ENCODE measurements around the gene ST6GALNAC2. TPM values are rescaled to one million over a fixed set of nuclear protein-coding genes. Genes with fewer than 3 reads are reported as not detected.

The ST6GALNAC2 gene
- total RNA-seq = 10 to 100 TPM in 2 of 5 donors, 1 to 10 TPM in 3; 1.2 to 17.8 (median 3.6) TPM
- 10 to 100 TPM in 1 of 3 donors, 1 to 10 TPM in 2; 3.9 to 17.1 (median 5.5) TPM for polyA plus RNA-seq
- long read RNA-seq, donor 1 = 0 reads
- long read RNA-seq, donor 2 = 0 reads
- long read RNA-seq, donor 3, partial matches to known transcripts = 0 of 2 reads
- long read RNA-seq, donor 3, other reads (novel, unspliced or antisense) = 0 of 2 reads
- long read RNA-seq, donor 4 = 0 reads
- long read RNA-seq, donor 5 = 0 reads
- long read RNA-seq, donor 6, transcript ST6GALNAC2-201 (9 exons, 2,170 nt) = major isoform, 7 of 7 reads
- long read RNA-seq, donor 6, partial matches to known transcripts = 0 of 7 reads
- long read RNA-seq, donor 6, other reads (novel, unspliced or antisense) = 0 of 7 reads
- long read RNA-seq, donor 7, partial matches to known transcripts = 0 of 2 reads
- long read RNA-seq, donor 7, other reads (novel, unspliced or antisense) = 0 of 2 reads
- long read RNA-seq, donor 8, transcript ST6GALNAC2-201 (9 exons, 2,170 nt) = major isoform, 5 of 24 reads
- long read RNA-seq, donor 8, partial matches to known transcripts = 19 of 24 reads
- long read RNA-seq, donor 8, other reads (novel, unspliced or antisense) = 0 of 24 reads
- long read RNA-seq, donor 9 = 0 reads
- long read RNA-seq, donor 10 = 0 reads

DNA sequence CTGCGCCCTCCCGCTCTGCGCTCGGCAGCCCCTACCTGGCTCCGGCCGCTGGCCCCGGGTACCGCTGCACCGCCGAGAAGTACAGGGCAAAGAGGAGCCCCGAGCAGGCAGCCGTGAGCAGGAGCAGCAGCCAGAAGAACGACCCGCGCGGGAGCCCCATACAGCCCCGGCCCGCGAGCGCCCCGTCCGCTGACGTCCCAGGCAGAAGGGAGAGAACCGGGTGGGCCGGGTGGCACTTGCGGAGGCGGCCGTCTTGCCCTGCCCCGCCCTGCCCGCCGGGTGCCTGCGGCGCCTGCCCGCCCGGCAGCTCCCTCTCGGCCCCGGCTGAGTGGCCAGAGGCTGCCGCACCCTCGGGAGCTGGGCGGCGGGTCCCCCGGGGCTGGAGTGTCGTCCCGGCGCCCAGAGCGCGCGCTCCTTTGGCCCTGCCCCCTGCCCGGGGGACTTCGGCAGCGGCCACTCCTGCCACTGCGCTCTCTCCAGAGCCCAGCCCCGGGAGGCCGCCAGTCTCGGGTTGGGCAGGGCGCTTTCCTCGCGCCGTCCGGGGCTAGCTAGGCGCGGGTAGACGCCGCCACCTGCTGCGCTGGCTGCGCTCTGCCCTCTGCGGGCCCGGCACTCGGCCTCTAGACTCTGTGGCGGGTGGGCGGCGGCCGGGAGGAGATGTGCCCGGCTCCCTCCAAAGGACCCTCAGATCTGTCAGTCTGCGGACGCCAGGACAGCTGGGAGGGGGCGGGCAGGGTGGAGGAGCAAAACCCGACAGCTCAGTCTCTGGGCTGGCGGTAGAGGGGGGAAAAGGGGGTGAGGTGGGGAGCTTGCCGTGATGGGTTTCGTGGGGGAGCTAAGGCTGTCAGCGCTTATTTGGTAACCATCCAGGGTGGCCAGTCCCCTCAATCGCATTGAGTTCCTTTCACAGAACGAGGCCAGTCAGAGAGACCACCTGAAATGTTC, at the start of gene ST6GALNAC2:
Gene ST6GALNAC2 (minus strand): TSS at position 212 of the 945 bp plus-strand sequence. CDS start 52 bp downstream, at position 160.
- peaks cover 0 to 55% (median 22%) of the 10 kb centered on the region in 3 donors for H3K27me3 ChIP-seq

DNA sequence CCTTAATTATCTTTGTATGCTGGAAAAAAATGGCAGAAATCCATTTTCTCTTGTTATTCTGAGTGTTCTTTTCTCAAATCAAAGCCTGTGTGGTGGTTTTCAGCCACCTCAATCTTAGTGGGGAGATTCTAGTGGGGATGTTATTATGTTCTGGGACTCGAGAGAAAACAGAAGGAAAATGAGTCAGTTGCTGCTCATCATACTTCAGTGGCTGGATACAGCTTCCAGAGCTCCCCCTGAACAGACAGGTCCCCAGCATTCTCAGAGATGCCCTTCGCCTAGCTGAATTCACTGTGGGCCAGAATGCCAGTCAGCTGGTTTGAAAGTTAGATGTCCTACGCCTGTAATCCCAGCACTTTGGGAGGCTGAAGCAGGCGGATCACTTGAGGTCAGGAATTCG, 49.4 kb upstream of the ST6GALNAC2 start:
- WGBS, 5 donors = 76 to 88% (median 87%) methylated on average over 5 of the region's 5 CpGs
- no peak for DNase-seq
- no peaks in the 10 kb centered on the region for H3K9me3 ChIP-seq
- peaks cover 0 to 12% (median 5%) of the 10 kb centered on the region in 4 donors for H3K36me3 ChIP-seq
- intact Hi-C loops (cut with DNase I; ENCODE audit: low total_unique reads) = no loop called here
- H3K27me3 ChIP-seq = peaks cover 0 to 12% (median 0%) of the 10 kb centered on the region in 3 donors
- TF ChIP-seq POLR2A (IDR thresholded peaks at IDR 0.05) (no peak), EP300 (IDR thresholded peaks at IDR 0.05) (no peak)
- TF ChIP-seq, protein P1, sequence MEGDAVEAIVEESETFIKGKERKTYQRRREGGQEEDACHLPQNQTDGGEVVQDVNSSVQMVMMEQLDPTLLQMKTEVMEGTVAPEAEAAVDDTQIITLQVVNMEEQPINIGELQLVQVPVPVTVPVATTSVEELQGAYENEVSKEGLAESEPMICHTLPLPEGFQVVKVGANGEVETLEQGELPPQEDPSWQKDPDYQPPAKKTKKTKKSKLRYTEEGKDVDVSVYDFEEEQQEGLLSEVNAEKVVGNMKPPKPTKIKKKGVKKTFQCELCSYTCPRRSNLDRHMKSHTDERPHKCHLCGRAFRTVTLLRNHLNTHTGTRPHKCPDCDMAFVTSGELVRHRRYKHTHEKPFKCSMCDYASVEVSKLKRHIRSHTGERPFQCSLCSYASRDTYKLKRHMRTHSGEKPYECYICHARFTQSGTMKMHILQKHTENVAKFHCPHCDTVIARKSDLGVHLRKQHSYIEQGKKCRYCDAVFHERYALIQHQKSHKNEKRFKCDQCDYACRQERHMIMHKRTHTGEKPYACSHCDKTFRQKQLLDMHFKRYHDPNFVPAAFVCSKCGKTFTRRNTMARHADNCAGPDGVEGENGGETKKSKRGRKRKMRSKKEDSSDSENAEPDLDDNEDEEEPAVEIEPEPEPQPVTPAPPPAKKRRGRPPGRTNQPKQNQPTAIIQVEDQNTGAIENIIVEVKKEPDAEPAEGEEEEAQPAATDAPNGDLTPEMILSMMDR (IDR thresholded peaks at IDR 0.05) = no peak
- no peak overlapping the region for H3K4me3 ChIP-seq
- no peak overlapping the region for H3K27ac ChIP-seq
- peaks cover 6 to 37% (median 22%) of the 10 kb centered on the region in 4 donors for H3K4me1 ChIP-seq

More for the DNA sequence above, at the start of gene ST6GALNAC2:
- H3K4me1 ChIP-seq = peaks cover 13 to 32% (median 28%) of the 10 kb centered on the region in 4 donors
- TF ChIP-seq, protein P1 (IDR thresholded peaks at IDR 0.05) = peak in 4 of 7 experiments; percentile 20 to 58 (median 54)
- TF ChIP-seq POLR2AphosphoS5 (IDR thresholded peaks at IDR 0.05) (peak; percentile 4 to 60 (median 29)), EP300 (IDR thresholded peaks at IDR 0.05) (no peak), POLR2A (IDR thresholded peaks at IDR 0.05) (no peak)
- peak within 1 kb of the TSS; percentile 74 to 84 (median 78) for H3K27ac ChIP-seq
- intact Hi-C loops (cut with DNase I; ENCODE audit: low total_unique reads) = no loop called here
- peak within 1 kb of the TSS; percentile 50 to 82 (median 68) for H3K4me3 ChIP-seq
- H3K9me3 ChIP-seq = no peaks in the 10 kb centered on the region
- 0 to 5% (median 0%) methylated on average over 7 to 84 of the region's 84 CpGs for WGBS, 5 donors
- H3K36me3 ChIP-seq = no peaks in the 10 kb centered on the region
- peak; percentile 84 to 93 for DNase-seq

DNA sequence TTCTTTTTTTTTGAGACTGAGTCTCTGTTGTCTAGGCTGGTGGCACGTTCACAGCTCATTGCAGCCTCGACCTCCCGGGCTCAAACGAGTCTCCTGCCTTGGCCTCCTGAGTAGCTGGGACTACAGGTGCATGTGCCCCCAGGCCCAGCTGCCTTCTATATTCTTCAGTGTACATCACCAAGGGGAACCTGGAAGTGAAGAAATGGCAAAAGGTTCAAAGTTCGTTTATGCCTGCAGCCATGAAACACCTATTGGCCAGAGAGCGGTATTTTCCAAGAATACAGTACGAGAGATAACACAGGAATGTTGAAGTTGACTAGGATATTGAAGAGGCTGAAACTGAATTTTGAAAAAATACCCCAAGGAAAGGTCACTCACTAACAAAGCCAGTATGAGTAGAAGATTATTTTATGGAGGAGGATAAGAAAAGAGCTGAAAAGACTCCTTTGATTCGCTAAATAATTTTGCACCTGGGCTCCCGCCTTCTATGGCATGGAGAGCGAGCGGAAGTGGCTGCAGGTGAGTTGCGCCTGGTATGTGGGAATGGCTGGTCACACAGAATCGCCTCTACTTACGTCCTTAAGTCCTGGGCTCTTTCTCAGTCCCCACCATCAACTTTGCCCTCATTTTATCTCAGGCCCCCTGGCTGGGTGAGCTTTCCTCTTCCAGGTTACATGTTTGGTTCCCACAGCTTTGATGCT, 48.1 kb upstream of the ST6GALNAC2 start:
- Histone ChIP-seq H3K27ac (peak overlapping the region in 4 of 5 donors; percentile 1 to 70 (median 16)), H3K9me3 (no peaks in the 10 kb centered on the region), H3K27me3 (peaks cover 0 to 12% (median 0%) of the 10 kb centered on the region in 3 donors), H3K4me3 (no peak overlapping the region), H3K36me3 (peaks cover 0 to 20% (median 8%) of the 10 kb centered on the region in 4 donors), H3K4me1 (peaks cover 0 to 32% (median 18%) of the 10 kb centered on the region in 4 donors)
- TF ChIP-seq POLR2AphosphoS5 (IDR thresholded peaks at IDR 0.05) = no peak
- peak in 1 of 2 donors; percentile 41 for DNase-seq
- intact Hi-C loops (cut with DNase I; ENCODE audit: low total_unique reads) = no loop called here
- 52 to 69% (median 63%) methylated on average over 14 of the region's 14 CpGs for WGBS, 5 donors

DNA sequence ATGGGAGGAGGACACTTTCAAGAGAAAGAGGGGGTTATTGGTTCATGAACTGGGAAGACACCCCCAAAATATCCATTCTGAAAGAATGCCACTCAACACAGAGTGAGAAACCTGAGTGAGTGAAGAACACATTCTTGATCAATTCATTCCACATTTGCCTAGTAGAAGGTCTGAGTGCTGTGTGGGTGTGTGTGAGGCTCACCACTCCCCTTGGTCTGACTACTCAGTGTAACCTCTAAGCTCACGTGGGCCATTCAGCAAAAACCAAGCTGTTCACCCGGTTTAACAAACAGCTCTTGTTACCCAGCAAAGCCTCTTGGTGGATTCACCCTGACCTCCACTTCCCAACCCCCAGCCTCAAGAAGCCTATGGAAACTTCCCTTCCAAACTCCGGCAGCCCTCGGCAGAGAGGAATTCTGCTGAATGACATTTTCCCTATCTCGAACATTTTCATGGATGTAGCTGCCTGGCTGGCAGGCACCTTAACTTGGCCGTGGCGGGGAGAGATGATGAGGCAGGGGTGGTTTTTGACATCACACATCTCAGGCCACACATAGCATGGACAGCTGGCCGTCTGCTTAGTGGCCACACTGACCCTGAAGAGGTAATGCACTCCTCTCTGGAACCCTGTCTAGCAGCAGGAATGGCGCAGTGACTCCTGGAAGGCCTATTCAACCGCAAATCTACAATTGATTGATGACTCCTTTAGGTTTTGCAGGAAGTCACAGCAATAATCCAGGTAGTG, 46.3 kb upstream of the ST6GALNAC2 start:
- H3K9me3 ChIP-seq = no peaks in the 10 kb centered on the region
- peak; percentile 57 to 79 for DNase-seq
- WGBS, 5 donors = 51 to 70% (median 56%) methylated on average over 10 of the region's 10 CpGs
- TF ChIP-seq POLR2AphosphoS5 (IDR thresholded peaks at IDR 0.05) = peak in 1 of 3 donors; percentile 43
- no peak for TF ChIP-seq EP300 (IDR thresholded peaks at IDR 0.05)
- TF ChIP-seq, protein P1 (IDR thresholded peaks at IDR 0.05) = peak in 1 of 7 experiments; percentile 5
- no peak for TF ChIP-seq POLR2A (IDR thresholded peaks at IDR 0.05)
- H3K27me3 ChIP-seq = peaks cover 0 to 12% (median 0%) of the 10 kb centered on the region in 3 donors
- no peak overlapping the region for H3K4me3 ChIP-seq
- peak overlapping the region in 4 of 5 donors; percentile 2 to 14 (median 8) for H3K27ac ChIP-seq
- intact Hi-C loops (cut with DNase I; ENCODE audit: low total_unique reads) = no loop called here
- H3K36me3 ChIP-seq = peaks cover 4 to 31% (median 22%) of the 10 kb centered on the region in 4 donors
- H3K4me1 ChIP-seq = peaks cover 0 to 32% (median 15%) of the 10 kb centered on the region in 4 donors

Measured in stomach (tissue), 19 donors.